Esophagus squamous epithelium (tissue), 4 donors: ENCODE data around the gene ESRP2.

Experiments
- CTCF ChIP-seq, 6 experiments: fragments of 450-650 bp in 4 of 6; fragments of 200-600 bp in 2 of 6; sonication (generic) in 2 of 6; IDR thresholded peaks; one replicate each; pipeline ENCODE4 v1.5.1; 2016 to 2019; ENCODE audit warnings: antibody characterized with exemption in 6 of 6, mild to moderate bottlenecking in 4 of 6, moderate library complexity in 4 of 6
- POLR2A ChIP-seq, 4 donors: fragments of 450-650 bp; IDR thresholded peaks; one replicate each; pipeline ENCODE4 v1.6.1; 2017; ENCODE audit warnings: antibody characterized with exemption in 4 of 4, mild to moderate bottlenecking in 4 of 4, moderate library complexity in 3 of 4

GRCh38 chr16:68231384-68232136 is 4.4 kb downstream of the ESRP2 start:
- TF ChIP-seq CTCF (IDR thresholded peaks at IDR 0.05) (no peak), POLR2A (IDR thresholded peaks at IDR 0.05) (no peak)
